Activated CD8-positive, alpha-beta memory T cell treated with anti-CD3 and anti-CD28 coated beads for 24 hours (primary cell): ENCODE measurements around the gene EDC3.

Experiments
- DNase-seq: peaks from one replicate; pipeline ENCODE4 v3.0.0-alpha.2; 2020

Gene EDC3

GRCh38 chr15:74648051-74648842, 47.6 kb downstream of the EDC3 start:
- DNase-seq: no peak

- no peak for DNase-seq
Measured at GRCh38 chr15:74646480-74646879, 49.3 kb downstream of the EDC3 start.

GRCh38 chr15:74643665-74644204, 52.1 kb downstream of the EDC3 start:
- DNase-seq: no peak

GRCh38 chr15:74642734-74643664, 52.8 kb downstream of the EDC3 start:
- no peak for DNase-seq

- DNase-seq: no peak
Measured at GRCh38 chr15:74642348-74642733, 53.5 kb downstream of the EDC3 start.

GRCh38 chr15:74641151-74641550, 54.7 kb downstream of the EDC3 start:
- DNase-seq: no peak

GRCh38 chr15:74636984-74637383, 58.8 kb downstream of the EDC3 start:
- DNase-seq: no peak

GRCh38 chr15:74635228-74635627, 60.6 kb downstream of the EDC3 start:
- DNase-seq: peak; percentile 86

- DNase-seq: no peak
Measured at GRCh38 chr15:74633781-74634180, 62.0 kb downstream of the EDC3 start.

- DNase-seq: peak; percentile 53
Measured at GRCh38 chr15:74632601-74633000, 63.2 kb downstream of the EDC3 start.

GRCh38 chr15:74631935-74632560, 63.8 kb downstream of the EDC3 start:
- DNase-seq: peak; percentile 86

- DNase-seq: peak; percentile 52
Measured at GRCh38 chr15:74631408-74631807, 64.4 kb downstream of the EDC3 start.

- no peak for DNase-seq
Measured at GRCh38 chr15:74631087-74631385, 64.8 kb downstream of the EDC3 start.

- peak; percentile 57 for DNase-seq
Measured at GRCh38 chr15:74630284-74631086, 65.3 kb downstream of the EDC3 start.

- DNase-seq: peak; percentile 52
Measured at GRCh38 chr15:74629696-74630095, 66.1 kb downstream of the EDC3 start.

GRCh38 chr15:74628949-74629348, 66.9 kb downstream of the EDC3 start:
- DNase-seq: no peak

- DNase-seq: no peak
Measured at GRCh38 chr15:74628199-74628598, 67.6 kb downstream of the EDC3 start.

GRCh38 chr15:74627766-74628165, 68.1 kb downstream of the EDC3 start:
- no peak for DNase-seq

GRCh38 chr15:74626752-74627692, 68.8 kb downstream of the EDC3 start:
- DNase-seq: peak; percentile 57

GRCh38 chr15:74626336-74626735, 69.5 kb downstream of the EDC3 start:
- DNase-seq: no peak

GRCh38 chr15:74625693-74626092, 70.1 kb downstream of the EDC3 start:
- no peak for DNase-seq
